ENCODE data around the gene CPLANE1.
"Not testable (repeated sequence)": the region's sequence is repeated elsewhere in the genome, so short reads cannot be mapped to it uniquely, and the experiment has no call there.

Gene CPLANE1

DNA sequence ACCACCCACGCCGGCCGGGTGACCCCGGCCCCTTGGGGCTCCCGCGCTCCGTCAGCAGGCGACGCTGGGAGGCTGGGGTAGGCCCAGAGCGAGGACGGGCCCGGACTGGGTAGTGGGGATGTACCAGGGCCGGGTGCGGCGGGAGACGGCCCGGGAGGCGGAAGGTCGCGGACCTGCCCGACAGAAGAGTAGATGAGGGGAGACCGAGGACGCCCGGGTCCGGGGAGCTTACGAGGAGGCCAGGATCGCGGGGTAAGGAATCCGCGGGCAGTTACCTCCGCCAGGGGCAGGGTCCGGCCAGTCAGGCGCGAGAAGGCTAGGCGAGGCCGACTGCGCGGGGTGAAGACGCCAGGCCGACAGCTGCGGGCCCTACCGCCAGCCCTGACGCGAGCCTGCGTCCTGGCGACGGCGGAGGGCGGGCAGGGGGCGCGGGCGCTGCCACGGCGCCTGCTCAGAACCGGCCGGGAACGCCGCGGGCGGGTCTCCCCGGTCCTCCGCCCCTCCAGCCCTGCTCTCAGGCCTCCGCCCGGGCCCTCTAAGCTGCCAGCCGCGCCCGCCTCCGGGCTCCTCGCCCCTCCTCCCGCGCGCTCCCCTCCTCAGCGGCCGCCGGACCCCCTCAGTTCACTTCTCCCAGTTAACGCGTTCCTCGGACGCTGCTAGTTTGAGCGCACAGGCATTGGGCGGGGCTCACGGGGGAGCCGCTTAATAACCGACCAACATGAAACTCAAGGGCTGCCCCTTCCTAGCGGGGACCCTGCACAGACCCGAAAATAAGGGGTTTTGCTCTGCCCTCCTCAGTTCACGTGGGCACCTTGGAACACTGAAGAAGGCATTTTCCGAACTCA lies at the start of gene CPLANE1:
Gene CPLANE1, minus strand, starts transcription at position 407 of the 845 bp plus-strand sequence. CDS start 1,678 bp downstream, outside the sequence.
- peak; percentile 32 for DNase-seq

GRCh38 chr5:37296313-37296712 lies 47.1 kb upstream of the CPLANE1 start:
- not testable (repeated sequence) for DNase-seq

GRCh38 chr5:37283214-37283820 lies 34.1 kb upstream of the CPLANE1 start:
- no peak for DNase-seq

DNA sequence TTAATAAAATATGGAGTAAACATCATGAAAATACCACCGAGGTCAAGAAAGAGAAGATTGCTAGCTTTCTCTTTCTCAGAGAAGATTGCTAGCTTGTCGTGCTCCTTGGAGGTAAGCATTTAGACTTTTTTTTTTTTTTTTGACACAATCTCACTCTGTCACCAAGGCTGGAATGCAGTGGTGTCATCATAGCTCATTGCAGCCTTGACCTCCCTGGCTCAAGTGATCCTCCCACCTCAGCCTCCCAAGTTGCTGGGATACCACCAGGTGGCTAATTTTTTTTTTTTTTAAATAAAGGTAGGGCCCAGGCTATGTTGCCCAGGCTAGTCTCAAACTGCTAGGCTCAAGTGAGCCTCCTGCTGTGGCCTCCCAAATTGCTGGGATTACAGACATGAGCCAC lies 26.3 kb upstream of the CPLANE1 start:
- no peak for DNase-seq

DNA sequence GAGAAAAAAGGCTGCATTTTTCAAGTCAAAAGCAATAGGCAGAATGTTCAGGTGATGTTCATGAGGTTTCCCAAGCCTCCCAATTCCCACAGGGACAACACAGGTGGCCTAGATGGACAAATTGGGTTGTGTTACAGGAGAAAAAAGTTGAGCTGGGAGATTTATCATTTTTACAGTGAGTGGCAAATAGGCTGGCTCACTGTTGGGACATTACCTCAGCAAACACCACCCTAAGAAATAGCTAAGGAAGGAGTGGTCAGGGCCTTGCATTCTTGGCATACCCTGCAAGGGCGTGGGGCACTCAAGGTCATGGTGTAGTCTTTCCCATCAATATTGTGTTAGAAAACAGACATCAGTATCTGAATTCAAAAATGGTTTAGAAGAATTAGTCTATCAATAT lies 23.3 kb upstream of the CPLANE1 start:
- DNase-seq = no peak

GRCh38 chr5:37268100-37268499 lies 18.9 kb upstream of the CPLANE1 start:
- not testable (repeated sequence) for DNase-seq

- DNase-seq = no peak
Observed at GRCh38 chr5:37255774-37256358, 6.7 kb upstream of the CPLANE1 start.

- DNase-seq = no peak
Observed at GRCh38 chr5:37254581-37254980, 5.4 kb upstream of the CPLANE1 start.

DNA sequence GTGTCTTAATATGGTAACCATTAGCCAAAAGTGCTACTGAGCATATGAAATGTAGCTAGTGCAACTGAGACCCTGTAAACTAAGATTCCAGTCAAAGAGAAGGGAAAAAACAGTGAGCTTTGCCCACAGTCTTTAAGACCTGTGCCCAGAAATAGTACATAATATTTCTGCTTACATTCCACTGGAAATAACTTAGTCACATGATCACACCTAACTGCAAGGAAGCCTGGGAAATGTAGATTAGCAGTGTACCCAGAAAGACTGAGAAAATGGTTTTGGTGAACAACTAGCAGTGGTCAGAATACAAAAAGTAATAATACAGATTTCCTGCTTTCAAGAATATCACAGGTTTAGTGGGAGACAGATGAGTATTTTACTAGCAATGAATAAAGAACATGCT lies 2.5 kb upstream of the CPLANE1 start:
- no peak for DNase-seq

DNA sequence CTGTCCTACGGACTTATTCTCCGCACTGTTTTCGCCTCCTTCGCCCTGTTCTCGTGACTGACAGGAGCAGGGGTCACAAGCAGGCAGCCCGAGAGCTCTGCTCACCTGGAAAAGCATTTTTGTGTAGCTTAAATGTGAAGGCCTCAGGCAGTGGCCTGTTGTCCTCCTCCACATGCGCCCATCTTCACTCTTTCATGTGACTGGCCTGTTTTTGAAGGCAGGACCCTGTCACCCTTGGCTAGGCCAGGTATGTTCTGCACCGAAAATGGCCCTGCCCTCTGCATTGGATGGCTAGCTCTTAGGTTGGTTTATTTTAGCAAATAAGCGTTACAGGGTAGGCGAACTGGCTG lies 614 bp upstream of the CPLANE1 start:
- no peak for DNase-seq

DNA sequence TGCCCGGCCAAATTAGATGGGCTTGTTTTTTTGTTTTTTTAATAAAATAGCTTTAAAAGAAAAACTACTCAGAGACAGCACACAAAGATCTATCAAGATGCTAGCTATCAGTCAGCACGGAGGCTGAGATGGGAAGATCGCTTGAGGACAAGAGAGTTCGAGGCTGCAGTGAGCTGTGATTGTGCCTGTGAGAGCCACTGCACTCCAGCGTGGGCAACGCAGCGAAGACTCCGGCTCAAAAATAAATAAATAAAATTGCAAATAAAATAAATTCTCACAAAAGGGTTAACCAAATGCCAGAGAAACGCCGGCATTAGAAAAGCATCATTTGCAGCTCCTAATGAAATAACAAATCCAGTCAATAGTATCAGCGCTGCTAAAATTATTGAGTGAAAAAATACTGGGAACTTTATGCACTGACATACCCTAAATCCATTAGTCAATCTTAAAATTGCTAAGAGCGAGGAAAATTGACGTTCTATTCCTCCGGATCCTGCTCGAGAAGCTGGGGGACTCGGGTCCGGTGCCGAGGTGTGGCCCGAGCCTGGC lies 681 bp downstream of the CPLANE1 start:
- DNase-seq = no peak

DNA sequence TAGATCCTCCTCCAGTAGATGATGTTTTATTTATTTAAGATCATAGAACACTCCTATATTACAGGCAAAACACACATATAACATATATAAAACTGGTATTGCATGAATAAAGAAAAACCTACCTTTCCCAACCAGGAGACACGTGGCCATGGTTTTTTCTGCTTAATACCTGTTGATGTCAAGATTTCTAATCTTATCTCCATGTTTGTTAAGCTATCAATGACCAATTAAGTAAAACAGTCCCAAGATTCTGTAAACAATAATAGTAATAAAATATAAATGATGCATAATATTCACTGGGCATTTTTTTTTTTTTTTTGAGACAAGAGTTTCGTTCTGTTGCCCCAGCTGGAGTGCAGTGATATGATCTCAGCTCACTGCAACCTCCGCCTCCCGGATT lies 1.7 kb downstream of the CPLANE1 start:
- DNase-seq = no peak

- no peak for DNase-seq
Observed at GRCh38 chr5:37247036-37247435, 2.1 kb downstream of the CPLANE1 start.

DNA sequence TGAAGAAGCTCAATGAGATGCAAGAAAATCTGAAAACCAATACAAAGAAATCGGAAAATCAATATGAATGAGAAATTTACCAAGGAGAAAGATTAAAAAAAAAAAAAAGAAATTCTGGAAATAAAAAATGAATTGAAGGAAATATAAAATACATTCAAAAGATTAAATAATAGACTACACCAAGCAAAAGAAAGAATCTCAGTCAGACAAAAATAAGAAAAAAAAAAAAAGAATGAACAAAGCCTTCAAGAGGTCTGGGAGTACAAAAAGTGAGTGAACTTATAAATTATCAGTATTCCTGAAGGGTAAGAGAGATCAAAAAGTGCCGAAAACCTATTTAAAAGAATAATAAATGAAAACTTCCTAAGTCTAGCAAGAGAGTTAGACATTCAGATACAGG lies 14.9 kb downstream of the CPLANE1 start:
- no peak for DNase-seq

DNA sequence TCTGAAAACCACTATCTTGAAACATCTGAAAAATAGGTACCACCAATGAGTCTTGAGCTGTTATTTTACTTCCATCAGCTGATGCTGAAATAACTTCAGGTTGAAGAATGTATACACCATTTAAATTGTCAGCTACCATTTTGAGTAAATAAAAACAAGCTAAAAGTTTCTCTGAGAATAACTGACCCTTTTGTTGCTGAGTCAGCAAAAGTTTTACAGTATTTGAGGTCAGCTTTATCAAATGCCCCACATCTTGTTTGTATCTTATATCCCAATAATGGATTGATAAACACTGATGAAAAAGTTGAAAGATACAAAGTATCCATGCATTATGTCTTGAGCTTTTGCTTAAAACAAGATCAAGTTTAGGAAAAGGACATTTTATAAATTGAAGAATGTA lies 22.8 kb downstream of the CPLANE1 start:
- DNase-seq = no peak

GRCh38 chr5:37222181-37222580 lies 27.0 kb downstream of the CPLANE1 start:
- DNase-seq = no peak

- not testable (repeated sequence) for DNase-seq
Observed at GRCh38 chr5:37220426-37220825, 28.8 kb downstream of the CPLANE1 start.

- not testable (repeated sequence) for DNase-seq
Observed at GRCh38 chr5:37219384-37219783, 29.8 kb downstream of the CPLANE1 start.

- no peak for DNase-seq
Observed at GRCh38 chr5:37217976-37218375, 31.2 kb downstream of the CPLANE1 start.

DNA sequence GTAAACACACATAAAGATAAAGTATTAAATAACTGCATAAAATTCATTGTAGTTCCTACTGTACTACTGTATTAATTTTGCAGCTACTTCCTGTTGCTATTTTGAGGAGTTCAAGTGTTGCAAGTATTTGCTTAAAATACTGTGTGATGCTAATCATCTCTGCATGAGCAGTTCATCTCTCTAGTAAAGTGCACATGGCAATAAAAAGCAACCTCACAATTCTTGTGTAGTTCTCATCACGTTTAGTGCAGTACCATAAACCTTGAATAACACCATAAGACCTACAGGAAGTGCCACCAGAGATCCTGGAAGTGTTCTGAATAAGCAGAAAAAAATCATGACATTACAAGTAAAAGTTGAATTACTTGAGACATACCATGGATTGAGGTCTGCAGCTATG lies 34.6 kb downstream of the CPLANE1 start:
- DNase-seq = no peak

GRCh38 chr5:37212096-37212495 lies 37.1 kb downstream of the CPLANE1 start:
- DNase-seq = no peak

DNA sequence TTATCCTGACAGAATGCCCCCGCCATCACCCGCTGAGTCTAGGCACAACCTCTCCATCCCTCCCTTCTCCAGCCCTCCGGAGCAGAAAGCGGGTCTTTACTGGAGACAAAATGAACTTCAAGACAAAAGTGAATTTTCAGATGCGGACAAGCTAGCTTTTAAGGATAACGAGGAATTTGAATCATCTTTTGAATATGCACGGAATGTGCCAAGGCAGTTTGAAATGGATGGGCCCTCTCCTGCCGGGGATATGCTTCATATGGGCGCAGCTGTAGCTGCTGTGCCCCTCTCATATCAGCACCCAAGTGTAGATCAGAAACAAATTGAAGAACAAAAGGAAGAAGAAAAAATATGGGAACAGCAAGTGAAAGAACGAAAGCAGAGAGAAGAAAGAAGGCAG lies 37.5 kb downstream of the CPLANE1 start:
- no peak for DNase-seq

DNA sequence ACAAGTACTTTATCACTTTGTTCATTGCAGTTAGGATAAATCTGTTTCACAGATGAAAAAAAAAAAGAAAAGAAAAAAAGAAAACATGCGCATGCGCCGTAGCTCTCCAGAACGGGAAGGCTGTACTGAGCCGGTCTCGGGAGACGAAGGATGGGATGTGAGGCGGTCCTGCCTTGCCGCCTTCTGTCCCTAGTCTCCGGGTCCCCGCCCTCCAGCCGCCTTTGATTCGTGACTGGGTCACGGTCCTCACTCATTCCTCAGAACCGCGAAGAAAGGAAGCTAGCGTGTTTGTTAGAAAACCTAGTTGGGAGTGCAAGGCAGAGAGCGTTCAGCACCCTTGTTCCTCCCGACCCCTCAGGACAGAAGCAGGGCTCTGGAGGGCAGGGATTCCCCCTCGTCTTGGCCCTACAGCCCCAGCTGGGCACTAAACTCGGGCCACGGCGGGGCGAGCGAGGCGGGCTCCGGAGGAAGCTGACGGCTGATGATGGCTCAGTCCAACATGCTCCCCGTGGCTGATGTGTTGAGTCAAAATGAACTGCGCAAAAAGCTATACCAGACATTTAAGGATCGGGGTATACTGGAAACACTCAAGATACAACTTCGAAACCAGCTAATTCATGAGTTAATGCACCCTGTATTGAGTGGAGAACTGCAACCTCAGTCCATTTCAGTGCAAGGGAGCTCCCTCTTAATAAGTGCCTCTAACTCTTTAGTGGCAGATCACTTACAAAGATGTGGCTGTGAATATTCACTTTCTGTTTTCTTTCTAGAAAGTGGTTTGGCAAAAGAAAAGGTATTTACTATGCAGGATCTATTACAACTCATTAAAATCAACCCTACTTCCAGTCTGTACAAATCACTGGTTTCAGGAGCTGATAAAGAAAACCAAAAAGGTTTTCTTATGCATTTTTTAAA lies 40.0 kb downstream of the CPLANE1 start:
- DNase-seq = no peak
